ENCODE results near the gene SNX6.
"Not testable (repeated sequence)": the region's sequence is repeated elsewhere in the genome, so short reads cannot be mapped to it uniquely, and the experiment has no call there.

SNX6 gene

DNA sequence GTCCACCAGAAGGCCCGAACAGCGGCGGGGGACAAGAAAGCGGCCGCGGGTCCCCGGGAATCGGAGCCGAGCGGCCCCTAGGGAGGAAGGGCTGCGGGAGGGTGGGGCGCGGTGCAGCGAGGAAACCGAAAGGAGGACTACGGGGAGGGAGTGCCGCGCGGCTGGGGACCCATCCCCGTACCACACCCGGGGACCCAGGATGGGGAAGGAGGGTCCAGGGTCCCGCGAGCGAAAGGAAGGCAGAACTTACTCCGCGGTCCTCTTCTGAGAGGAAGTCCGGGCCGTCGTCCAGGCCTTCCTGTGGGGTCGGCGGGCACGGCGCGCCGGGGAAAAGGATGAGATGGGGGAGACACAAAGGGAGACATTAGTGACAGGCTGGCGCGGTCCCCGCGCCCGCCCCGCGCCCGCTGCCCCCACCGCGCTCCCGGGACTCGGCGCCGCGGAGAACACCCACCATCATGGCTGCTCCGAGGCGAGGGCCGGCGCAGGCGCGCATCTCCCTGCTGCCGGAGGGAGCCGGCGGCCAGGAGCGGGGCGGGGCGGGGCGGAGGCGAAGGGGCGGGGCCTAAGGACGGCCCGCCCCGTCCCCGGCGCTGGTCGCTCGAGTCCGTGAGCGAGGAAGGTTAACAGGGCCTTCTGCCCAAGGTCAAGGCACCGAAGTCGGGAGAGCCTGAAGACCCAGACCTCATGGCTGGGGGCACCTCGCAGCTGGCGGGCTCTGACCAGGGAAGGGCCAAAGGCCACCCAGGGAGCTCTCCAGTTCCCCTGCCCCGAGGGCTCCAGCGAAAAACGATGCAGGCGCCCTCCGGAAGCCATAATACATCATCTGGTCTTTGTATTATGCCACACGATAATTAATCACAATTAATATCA, at the start of gene SNX6:
Gene SNX6, minus strand, starts transcription at position 492 of the 873 bp plus-strand sequence. Its CDS starts 32 bp downstream, at position 460.
- DNase-seq (ENCODE audit: low read depth in 2 of 2): peak; percentile 52 to 79

DNA sequence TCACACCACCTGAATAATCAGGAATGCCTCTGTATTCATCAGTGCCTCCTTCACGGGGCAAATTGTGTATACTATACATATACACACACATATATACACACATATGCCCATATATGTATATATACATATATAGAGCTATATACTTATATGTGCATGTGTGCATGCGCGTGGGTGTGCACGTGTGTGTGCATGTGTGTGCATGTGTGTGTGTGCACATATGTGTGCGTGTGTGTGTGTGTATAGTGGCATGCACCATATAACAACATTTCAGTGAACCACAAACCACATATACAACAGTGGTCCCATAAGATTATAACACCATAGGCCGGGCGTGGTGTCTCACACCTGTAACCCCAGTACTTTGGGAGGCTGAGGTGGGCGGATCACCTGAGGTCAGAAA, 48.8 kb upstream of the SNX6 start:
- DNase-seq (ENCODE audit: low read depth in 2 of 2): no peak

DNA sequence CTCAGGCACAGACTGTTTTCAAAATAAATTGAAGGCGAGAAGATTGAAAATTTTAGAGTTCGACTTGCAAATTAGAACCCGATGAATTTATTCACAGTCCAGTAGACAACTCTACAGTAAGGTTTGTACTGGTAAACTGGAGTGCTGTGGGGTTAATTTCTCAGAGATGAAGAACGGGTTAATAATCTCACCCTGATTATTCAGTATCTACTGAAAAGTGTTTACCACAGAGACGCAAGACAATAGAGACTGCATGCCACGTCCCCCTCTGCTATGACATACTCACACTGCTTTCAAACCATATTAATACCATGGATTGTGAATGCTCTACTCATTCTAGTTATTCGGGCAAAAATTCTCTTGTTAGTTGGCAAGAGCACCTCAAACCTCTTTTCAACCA, 48.4 kb upstream of the SNX6 start:
- DNase-seq (ENCODE audit: low read depth in 2 of 2): no peak

DNA sequence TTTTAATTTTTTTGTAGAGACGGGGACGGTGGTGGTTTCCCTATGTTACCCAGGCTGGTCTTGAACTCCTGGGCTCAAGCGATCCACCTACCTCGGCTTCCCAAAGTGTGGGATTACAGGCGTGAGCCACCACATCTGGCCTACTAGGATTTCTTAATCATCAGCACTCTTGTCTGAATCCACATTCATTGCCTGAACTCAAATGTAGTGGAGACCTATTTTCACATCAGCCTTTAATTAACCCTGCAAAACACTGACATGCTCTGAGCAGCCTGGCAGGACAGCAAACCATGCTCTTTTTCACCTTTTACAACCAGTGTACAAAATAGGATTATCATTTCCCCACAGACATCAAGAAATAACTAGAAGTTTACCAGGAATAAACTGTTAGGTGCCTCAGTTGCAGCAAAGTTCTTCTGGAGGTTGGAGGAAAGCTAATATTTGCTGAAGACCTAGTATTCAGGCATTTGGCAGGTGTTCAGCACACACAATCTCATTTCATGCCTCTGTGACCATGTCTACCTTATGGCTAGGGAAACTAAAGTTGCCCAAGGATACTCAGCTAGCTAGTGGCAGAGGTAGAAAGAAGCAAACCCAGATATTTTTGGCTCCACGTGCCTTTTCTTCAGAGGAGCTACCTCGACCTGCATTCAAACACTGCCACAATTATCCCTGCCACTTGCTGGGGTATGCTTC, 46.7 kb upstream of the SNX6 start:
- no peak for DNase-seq (ENCODE audit: low read depth in 2 of 2)

DNA sequence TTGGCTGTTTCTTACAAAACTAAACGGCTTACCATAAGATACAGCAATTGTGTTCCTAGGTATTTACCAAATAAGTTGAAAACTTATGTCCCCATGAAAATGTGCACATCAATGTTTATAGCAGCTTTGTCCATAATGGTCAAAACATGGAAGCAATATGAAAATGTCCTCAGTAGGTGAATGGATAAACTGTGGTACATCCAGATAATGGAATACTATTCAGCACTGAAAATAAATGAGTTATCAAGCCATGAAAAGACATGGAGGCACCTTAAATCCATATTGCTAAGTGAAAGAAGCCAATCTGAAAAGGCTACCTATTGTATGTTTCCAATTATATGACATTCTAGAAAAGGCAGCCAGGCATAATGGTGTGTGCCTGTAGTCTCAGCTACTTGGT, 43.8 kb upstream of the SNX6 start:
- DNase-seq (ENCODE audit: low read depth in 2 of 2): no peak

DNA sequence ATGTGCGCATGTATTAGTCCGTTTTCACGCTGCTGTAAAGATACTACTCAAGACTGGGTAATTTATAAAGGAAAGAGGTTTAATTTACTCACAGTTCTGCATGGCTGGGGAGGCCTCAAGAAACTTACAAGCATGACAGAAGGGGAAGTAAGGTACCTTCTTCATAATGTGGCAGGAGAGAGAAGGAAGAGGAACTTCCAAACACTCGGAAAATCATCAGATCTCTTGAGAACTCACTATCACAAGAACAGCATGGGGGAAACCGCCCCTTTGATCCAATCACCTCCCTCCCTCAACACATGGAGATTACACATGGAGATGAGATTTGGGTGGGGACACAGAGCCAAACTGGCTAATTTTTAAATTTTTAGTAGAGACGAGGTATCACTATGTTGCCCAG, 41.8 kb upstream of the SNX6 start:
- no peak for DNase-seq (ENCODE audit: low read depth in 2 of 2)

DNA sequence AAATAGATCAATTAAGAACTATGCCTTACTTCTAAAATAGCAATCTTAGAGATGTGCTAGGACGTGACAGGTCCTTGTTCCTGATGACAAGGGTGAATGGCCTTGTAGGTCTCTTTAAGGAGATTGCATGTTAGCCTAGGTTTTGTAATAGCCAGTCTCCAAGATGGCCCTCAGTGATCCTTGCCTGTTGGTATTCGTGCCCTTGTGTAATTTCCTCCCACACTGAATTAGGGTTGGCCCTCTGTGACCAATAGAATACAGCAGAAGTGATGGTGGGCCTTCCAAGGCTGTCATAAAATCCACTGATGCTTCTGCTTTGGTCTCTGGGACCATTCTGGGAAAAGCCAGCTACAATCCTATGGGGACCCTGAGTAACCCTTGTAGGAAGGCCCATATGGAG, 38.2 kb upstream of the SNX6 start:
- no peak for DNase-seq (ENCODE audit: low read depth in 2 of 2)

DNA sequence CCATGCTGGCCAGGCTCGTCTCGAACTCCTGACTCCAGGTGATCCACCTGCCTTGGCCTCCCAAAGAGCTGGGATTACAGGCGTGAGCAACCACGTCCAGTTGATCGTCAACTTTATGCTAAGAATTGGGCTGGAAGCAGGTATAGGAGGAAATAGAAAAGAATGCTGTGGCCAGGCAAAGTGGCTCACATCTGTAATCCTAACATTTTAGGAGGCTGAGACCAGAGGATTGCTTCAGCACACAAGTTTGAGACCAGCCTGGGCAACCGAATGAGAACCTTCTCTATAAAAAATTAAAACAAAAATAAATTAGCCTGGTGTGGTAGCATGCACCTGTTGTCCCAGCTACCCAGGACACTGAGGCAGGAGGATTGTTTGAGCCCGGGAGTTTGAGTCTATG, 37.1 kb upstream of the SNX6 start:
- no peak for DNase-seq (ENCODE audit: low read depth in 2 of 2)

DNA sequence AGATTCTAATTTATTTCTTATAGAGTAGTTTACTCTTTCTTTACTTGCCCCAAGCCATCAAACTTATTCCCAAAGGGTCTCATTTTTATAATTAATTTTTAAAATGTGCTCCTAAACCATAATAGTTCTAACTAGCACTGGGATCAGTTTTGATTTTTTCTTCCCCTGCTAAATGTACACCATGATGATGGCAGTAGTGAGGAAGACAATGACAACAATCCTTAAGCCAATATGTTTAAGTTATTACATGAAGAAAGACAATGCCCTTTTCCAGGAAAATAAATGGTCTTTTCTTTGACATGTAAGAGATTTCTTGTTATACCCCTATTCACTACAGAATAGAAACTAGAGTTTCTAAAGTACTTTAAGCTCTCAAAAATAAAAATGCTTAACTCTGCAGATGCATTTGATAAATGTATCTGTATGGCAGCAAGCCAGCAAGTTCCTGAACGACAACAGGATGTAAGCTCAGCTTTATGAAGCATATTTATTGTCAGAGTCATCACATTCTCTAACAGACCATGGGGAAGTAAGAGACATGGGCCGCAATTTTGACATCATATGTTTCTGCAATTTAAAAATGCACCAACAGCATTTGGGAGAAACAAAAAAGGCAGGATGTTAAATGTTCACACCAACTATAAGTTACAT, 36.0 kb upstream of the SNX6 start:
- DNase-seq (ENCODE audit: low read depth in 2 of 2): no peak

DNA sequence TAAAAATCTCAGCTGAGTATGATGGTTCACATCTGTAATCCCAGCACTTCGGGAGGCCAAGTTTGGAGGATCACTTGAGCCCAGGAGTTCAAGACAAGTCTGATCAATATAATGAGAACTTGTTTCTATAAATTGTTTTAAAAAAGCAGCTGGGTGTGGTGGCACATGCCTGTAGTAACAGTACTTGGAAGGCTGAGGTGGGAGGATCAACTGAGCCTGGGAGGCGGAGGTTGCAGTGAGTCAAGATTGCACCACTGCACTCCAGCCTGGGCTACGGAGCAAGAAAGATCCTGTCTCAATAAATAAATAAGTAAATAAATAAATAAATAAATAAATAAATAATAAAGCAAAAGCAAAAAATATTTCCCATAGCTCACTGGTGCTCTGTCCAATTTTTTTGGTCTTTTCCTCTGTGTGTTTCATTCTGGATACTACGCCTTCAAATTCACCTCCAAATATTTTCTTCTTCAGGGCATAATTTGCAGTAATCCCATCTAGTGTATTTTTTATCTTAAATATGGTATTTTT, 32.7 kb upstream of the SNX6 start:
- DNase-seq (ENCODE audit: low read depth in 2 of 2): no peak

DNA sequence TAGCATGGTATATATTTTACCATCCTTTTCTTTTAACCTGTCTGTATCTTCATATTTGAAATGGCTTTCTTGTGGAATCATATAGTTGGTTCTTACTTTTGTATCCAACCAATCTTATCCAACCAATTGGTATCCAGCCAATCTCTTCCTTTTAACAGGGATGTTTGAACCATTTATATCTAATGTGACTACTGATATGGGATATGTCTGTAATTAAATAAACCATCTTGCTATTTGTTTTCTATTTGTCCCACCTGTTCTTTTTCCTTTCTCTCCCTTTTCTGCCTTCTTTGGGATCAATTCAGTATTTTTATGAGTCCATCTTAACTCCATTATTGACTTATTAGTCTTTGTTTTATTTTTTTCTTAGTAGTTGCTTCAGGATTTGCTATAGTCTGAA, 30.8 kb upstream of the SNX6 start:
- DNase-seq (ENCODE audit: low read depth in 2 of 2): no peak

DNA sequence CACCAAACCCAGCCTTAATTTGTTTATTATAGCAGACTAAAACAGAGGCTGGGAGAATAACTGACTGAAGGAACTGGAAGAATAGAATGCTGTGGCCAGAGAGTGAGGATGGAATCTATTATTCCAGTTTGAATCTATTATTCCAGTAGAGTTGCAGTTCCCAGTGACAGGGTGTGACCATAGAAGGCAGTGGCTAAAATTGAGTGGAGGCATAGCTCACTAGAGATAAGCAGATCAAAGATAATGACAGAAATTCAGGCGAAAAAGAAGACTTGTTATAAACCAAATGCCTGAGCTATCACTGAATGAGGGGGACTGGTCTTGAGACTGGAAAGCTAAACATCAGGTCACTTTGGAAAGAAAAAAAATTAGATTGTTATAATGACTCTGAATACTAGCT, 26.0 kb upstream of the SNX6 start:
- DNase-seq (ENCODE audit: low read depth in 2 of 2): no peak

DNA sequence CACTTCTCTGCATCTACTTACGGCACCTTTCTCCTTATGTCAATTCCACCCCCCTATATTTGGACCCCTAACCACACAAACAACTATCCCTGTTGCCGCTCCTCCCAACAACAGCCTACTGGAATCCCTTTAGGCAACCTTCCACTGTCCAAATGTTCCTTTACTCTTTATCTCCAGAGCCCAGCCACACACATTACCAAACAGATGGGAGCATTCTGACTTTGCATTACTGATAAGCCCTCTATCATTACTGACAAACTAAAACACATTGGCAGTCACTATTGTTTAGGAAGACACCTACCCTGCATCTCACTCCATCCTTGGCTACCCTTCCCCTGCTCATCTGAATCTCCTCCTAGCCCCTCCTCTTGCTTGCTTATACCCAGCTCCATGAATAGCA, 23.1 kb upstream of the SNX6 start:
- DNase-seq (ENCODE audit: low read depth in 2 of 2): not testable (repeated sequence)

DNA sequence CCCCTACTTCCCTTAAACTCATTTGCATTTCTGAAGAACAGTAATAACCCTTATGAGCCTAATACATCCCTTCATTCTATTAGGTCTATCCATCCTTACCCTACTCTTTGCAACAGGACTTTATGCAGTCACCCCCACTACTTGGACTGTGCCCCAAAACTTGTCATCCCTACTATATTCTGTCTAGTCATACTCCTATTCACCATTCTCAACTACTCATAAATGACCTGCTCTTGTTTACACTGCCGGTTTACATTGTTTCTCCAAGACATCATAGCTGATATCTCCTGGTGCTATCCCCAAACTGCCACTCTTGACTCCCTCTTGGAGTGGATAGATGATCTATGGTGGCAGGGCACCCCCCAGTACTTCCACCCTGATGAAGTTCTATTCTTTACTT, 22.4 kb upstream of the SNX6 start:
- DNase-seq (ENCODE audit: low read depth in 2 of 2): not testable (repeated sequence)

DNA sequence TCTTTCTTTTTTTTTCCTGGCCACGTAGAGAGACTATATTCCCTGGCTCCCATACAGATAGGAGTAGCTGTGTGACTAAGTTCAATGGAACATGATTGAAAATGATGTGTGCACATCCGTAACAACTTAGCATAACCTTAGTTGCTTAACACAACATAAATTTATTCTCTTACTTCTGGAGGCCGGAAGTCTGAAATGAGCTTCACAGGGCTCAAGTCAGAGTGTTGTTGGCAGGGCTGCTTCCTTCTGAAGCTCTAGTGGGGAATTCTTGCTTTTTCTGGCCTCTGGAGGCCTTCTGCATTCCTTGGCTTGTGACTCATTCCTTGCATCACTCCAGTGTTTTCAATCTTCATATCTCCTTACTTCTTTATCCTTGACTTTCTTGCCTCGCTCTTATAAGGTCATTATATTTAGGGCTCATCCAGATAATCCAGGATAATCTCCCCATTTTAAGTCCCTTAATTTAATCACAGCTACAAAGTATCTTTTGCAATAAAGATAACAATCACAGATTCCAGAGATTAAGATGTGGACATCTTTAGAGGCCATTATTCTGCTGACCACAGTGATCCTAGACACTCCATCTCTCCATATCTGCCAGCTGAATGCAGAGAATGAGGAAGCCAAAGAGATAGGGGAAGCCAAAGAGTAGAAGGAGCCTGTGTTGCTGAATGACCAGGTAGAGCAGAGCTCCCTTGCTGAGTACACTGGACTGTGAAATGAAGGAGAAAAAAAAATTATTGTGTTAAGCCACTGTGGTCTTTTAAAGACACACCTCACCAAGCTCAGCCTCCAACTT, 21.0 kb upstream of the SNX6 start:
- no peak for DNase-seq (ENCODE audit: low read depth in 2 of 2)

DNA sequence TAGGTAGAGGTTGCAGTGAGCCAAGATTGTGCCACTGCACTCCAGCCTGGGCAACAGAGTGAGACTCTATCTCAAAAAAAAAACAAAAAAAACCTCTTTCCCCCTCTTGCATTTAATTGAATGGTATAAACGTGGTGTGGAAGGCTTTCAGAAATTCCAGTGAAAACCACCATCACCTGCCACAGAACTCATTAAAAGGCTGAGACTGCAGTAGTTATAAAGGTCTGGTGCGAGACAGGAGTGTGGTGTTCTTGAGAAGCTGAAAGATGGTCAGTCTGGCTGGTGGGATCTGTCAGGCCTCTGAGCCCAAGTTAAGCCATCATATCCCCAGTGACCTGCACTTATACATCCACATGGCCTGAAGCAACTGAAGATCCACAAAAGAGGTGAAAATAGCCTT, 20.1 kb upstream of the SNX6 start:
- not testable (repeated sequence) for DNase-seq (ENCODE audit: low read depth in 2 of 2)

DNA sequence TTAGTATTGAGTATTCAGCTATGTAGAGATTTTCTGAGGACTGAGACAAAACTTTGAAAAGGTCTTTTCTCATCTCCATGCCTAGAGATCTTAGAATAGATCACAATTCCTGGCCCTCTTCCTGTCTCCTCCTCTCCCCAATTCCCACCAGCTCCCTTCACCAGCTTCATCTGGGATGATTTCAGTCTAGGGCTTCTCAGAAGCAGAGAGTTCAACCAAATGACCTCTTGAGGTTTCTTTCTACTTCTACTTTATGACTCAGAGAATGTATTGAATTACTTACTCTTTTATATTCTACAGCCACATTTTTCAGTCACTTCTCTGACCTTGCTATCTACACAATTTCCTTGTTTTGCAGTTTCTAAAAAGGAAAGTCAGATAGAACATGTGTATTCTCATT, 19.4 kb upstream of the SNX6 start:
- DNase-seq (ENCODE audit: low read depth in 2 of 2): no peak

DNA sequence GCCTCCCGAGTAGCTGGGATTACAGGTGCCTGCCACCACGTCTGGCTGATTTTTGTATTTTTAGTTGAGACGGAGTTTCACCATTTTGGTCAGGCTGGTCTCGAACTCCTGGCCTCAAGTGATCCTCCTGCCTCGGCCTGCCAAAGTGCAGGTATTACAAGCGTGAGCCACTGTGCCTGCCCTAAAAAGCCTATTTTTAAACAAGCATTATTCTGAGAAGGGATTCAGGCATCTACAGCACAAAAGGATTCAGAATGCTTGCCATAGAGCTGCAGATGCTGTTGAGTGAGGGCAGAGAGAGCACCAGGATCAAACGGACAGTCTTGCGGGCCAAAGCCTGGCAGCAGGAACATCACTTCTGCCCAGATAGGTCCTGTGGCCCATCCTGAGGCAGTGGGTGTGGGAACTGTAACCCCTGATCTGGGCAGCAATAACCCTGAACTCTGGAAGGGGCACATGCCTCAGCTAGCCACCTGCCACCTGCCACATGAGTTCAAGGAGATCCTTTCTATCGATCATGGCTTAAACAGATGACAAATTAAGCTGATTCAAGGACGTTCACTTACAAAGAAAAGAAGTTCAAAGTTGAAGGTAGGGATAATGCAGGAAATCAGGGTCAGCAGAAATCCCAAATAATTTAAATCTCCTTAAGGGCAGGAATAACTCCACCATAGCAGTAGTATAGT, 16.8 kb upstream of the SNX6 start:
- no peak for DNase-seq (ENCODE audit: low read depth in 2 of 2)

DNA sequence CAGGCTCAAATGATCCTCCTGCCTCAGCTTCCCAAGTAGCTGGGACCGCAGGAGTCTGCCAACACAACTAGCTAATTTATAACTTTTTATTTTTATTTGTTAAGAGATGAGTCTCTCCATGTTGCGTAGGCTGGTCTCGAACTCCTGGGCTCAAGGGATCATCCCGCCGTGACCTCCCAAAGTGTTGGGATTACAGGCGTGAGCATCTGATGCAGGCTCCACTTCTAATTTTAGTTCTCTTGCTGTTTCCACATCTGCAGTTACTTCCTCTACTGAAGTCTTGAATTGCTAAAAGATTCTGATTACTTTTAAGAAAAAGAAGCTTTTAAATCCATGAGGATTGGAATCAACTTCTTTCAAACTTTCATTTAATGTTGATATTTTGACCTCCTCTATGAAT, 13.4 kb upstream of the SNX6 start:
- DNase-seq (ENCODE audit: low read depth in 2 of 2): no peak

DNA sequence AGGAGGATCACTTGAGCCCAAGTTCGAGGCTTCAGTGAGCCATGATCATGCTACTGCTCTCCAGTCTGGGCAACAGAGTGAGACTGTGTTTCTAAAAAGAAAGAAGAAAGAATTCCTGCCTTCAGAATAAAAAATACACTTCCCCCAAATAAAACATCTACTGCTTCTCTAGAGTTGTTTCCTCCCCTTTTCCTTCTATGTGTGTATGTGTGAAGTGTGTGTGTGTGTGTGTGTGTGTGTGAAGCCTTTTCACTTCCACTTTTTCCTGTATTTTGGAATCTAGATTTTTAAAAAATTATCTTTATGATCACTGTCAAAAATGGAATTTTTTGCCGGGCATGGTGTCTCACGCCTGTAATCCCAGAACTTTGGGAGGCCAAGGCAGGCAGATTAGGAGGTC, 12.6 kb upstream of the SNX6 start:
- DNase-seq (ENCODE audit: low read depth in 2 of 2): no peak

DNA sequence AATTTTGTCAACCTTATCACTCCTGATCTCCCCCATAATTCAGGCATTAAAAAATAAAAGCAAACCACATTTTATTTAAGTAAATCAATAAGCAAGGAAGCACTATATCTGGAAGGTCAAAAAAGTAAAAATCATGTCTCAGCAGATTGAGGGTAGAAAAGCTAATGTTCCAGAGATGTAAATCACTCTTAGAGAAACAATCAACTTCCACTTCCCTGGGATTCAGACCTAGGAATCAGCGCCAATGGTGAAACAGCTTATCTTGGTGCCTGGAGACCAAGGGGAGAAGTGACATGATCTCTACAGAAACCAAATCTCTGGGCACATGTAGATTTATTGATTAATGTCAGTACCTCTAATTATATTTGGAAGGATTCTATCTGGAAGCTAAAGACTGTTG, 10.9 kb upstream of the SNX6 start:
- no peak for DNase-seq (ENCODE audit: low read depth in 2 of 2)

Data from stimulated activated CD8-positive, alpha-beta memory T cell treated with anti-CD3 and anti-CD28 coated beads, Interleukin-2, amount 100 ng/mL, for 48 hours (primary cell).